CD14-positive monocyte (primary cell): ENCODE results near the gene CTAGE1. TPM values are rescaled to one million over a fixed set of nuclear protein-coding genes. Genes with fewer than 3 reads are reported as not detected.

Source experiments
- DNase-seq, 3 donors: peaks; one replicate each; pipeline ENCODE4 v3.0.0-alpha.2; 2011 to 2022
- H2AFZ ChIP-seq: 2 replicates; pipeline ENCODE4 v1.6.0; 2012; ENCODE audit warnings: mild to moderate bottlenecking, low read depth, low read length, inconsistent platforms; ENCODE audit not compliant: insufficient read depth, poor library complexity, severe bottlenecking
- H3K27ac ChIP-seq, 2 donors: 1 replicate in 1 of 2; 2 replicates in 1 of 2; pipeline ENCODE4 v1.5.1; 2012 to 2013; ENCODE audit warnings: low read length in 2 of 2, control low read depth in 1 of 2, inconsistent platforms in 1 of 2, low read depth in 1 of 2, mild to moderate bottlenecking in 1 of 2
- H3K27me3 ChIP-seq, 2 donors: one replicate each; pipeline versions ENCODE4 v1.6.0 to v1.6.1; 2011 to 2013; ENCODE audit warnings: low read length in 2 of 2; ENCODE audit not compliant: control insufficient read depth in 2 of 2, insufficient read depth in 2 of 2
- H3K36me3 ChIP-seq, 2 donors: replicated peaks in 1 of 2; 1 replicate in 1 of 2; 2 replicates in 1 of 2; pipeline versions ENCODE4 v1.5.1 to v1.6.1; 2012 to 2013; ENCODE audit warnings: low read length in 2 of 2, control low read depth in 1 of 2, inconsistent platforms in 1 of 2, mild to moderate bottlenecking in 1 of 2; ENCODE audit not compliant: insufficient read depth in 2 of 2, control insufficient read depth in 1 of 2
- H3K4me1 ChIP-seq, 2 donors: 1 replicate in 1 of 2; 2 replicates in 1 of 2; pipeline versions ENCODE4 v1.5.1 to v1.6.1; 2012 to 2013; ENCODE audit warnings: low read length in 2 of 2, control low read depth in 1 of 2, inconsistent platforms in 1 of 2, mild to moderate bottlenecking in 1 of 2, moderate library complexity in 1 of 2; ENCODE audit not compliant: insufficient read depth in 2 of 2, control insufficient read depth in 1 of 2
- H3K4me2 ChIP-seq: replicated peaks from 2 replicates; pipeline ENCODE3; 2012; ENCODE audit warnings: low read length, moderate library complexity, mild to moderate bottlenecking; ENCODE audit not compliant: poor library complexity, severe bottlenecking; ENCODE audit errors: extremely low read depth
- H3K4me3 ChIP-seq, 3 experiments: fragments of 200-600 bp in 1 of 3; sonication (generic) in 1 of 3; replicated peaks in 1 of 3; 1 replicate in 2 of 3; 2 replicates in 1 of 3; pipeline ENCODE4 v1.5.1; 2011 to 2013; ENCODE audit warnings: low read length in 3 of 3, mild to moderate bottlenecking in 3 of 3, control low read depth in 2 of 3, low read depth in 2 of 3, inconsistent platforms in 1 of 3, moderate library complexity in 1 of 3
- H3K79me2 ChIP-seq: 2 replicates; pipeline ENCODE4 v1.6.0; 2012; ENCODE audit warnings: mild to moderate bottlenecking, control low read depth, inconsistent platforms, low read length, moderate library complexity; ENCODE audit not compliant: insufficient read depth
- H3K9ac ChIP-seq: 2 replicates; pipeline ENCODE4 v1.6.0; 2017; ENCODE audit warnings: low read length, mild to moderate bottlenecking; ENCODE audit not compliant: insufficient read depth, poor library complexity, severe bottlenecking
- H3K9me3 ChIP-seq, 2 donors: replicated peaks in 1 of 2; 1 replicate in 1 of 2; 2 replicates in 1 of 2; pipeline versions ENCODE4 v1.5.1 to v1.6.1; 2012 to 2013; ENCODE audit warnings: low read length in 2 of 2, control low read depth in 1 of 2; ENCODE audit not compliant: control insufficient read depth in 1 of 2, insufficient read depth in 1 of 2
- H4K20me1 ChIP-seq: 2 replicates; pipeline ENCODE4 v1.6.0; 2012; ENCODE audit warnings: mild to moderate bottlenecking, low read length, control low read depth, moderate library complexity; ENCODE audit not compliant: insufficient read depth
- H3K27ac Mint-ChIP-seq, 7 donors: one replicate each; pipeline ENCODE4 v1.8.0; 2020; ENCODE audit warnings: mild to moderate bottlenecking in 7 of 7, mixed read lengths in 7 of 7, moderate library complexity in 6 of 7, inconsistent platforms in 2 of 7
- H3K27me3 Mint-ChIP-seq, 3 donors: one replicate each; pipeline ENCODE4 v1.8.0; 2021 to 2022; ENCODE audit warnings: low read depth in 3 of 3, mild to moderate bottlenecking in 3 of 3, mixed read lengths in 3 of 3, moderate library complexity in 3 of 3, inconsistent platforms in 1 of 3
- H3K36me3 Mint-ChIP-seq, 2 donors: one replicate each; pipeline ENCODE4 v1.8.0; 2020; ENCODE audit warnings: mixed read lengths in 2 of 2, inconsistent platforms in 1 of 2, mild to moderate bottlenecking in 1 of 2
- H3K4me1 Mint-ChIP-seq: one replicate; pipeline ENCODE4 v1.8.0; 2020; ENCODE audit warnings: mild to moderate bottlenecking, mixed read lengths
- H3K4me3 Mint-ChIP-seq, 2 donors: one replicate each; pipeline ENCODE4 v1.8.0; 2020; ENCODE audit warnings: mild to moderate bottlenecking in 2 of 2, mixed read lengths in 2 of 2, moderate library complexity in 1 of 2
- H3K9me3 Mint-ChIP-seq, 7 donors: one replicate each; pipeline ENCODE4 v1.8.0; 2020 to 2022; ENCODE audit warnings: mixed read lengths in 7 of 7, mild to moderate bottlenecking in 6 of 7, moderate library complexity in 6 of 7, inconsistent platforms in 2 of 7
- WGBS: methylation state at CpG from one replicate; pipeline ENCODE4 v1.1.5; 2013; ENCODE audit warnings: missing lambda C conversion rate; ENCODE audit not compliant: insufficient coverage; 5-methylcytosine and 5-hydroxymethylcytosine counted together
- intact Hi-C, 2 donors: fragments of 100-400 bp; cut with micrococcal nuclease; formaldehyde crosslinking; loops; one replicate each; pipeline versions ENCODE4 v1.15.0 to v1.15.1; 2023
- polyA plus RNA-seq, 3 donors: library from polyadenylated mRNA; depleted of rRNA in 1 of 3; unstranded in 2 of 3; stranded (reverse) in 1 of 3; fragments of 300-500 nt in 2 of 3; fragments of >200 nt in 1 of 3; fragmentation: Illumina TruSeq in 2 of 3; gene quantifications; 1 replicate in 2 of 3; 2 replicates in 1 of 3; pipeline ENCODE4 v1.2.3, GENCODE V29; 2012 to 2021
- TF ChIP-seq, protein P1 (sequence below): fragments of 200-600 bp; IDR thresholded peaks from one replicate; pipeline ENCODE4 v1.8.0; 2022; ENCODE audit warnings: antibody characterized with exemption, mild to moderate bottlenecking

CTAGE1 gene
- polyA plus RNA-seq, 3 donors, result not detected

DNA sequence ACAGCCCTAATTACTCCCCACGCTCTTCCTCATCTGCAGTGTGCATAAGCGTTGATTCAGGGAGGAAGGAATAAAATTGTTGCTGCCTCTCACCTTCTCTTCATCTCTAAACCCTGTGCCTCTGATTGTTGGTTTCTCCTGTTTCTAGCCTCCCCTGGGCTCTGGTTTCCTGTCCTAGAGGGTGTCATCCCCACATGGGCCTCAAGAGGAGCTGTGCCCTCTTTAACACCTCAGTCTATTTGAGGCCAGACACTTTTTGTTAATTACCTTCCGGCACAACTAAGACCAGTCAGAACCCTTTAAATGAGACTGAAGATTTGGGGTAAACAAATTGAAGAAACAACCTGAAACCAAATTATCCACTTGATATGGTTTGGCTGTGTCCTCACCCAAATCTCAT lies 9.7 kb downstream of the CTAGE1 start:
- intact Hi-C loops, result no loop called here
- H3K27ac Mint-ChIP-seq, result no peak overlapping the region
- no peaks in the 10 kb centered on the region for H3K4me1 Mint-ChIP-seq
- 100% methylated on average over 2 of the region's 3 CpGs for WGBS
- H3K4me2 ChIP-seq, result no peak overlapping the region
- H3K9me3 Mint-ChIP-seq, result peaks cover 7 to 14% (median 11%) of the 10 kb centered on the region in 7 donors
- no peaks in the 10 kb centered on the region for H3K36me3 Mint-ChIP-seq
- no peak for DNase-seq
- no peak overlapping the region for H3K9ac ChIP-seq
- H2AFZ ChIP-seq, result no peak overlapping the region
- H3K27me3 ChIP-seq, result no peaks in the 10 kb centered on the region
- no peaks in the 10 kb centered on the region for H3K4me1 ChIP-seq
- H4K20me1 ChIP-seq, result no peaks in the 10 kb centered on the region
- peaks cover 9 to 13% of the 10 kb centered on the region in 2 donors for H3K9me3 ChIP-seq
- H3K27me3 Mint-ChIP-seq, result peaks cover 0 to 2% (median 2%) of the 10 kb centered on the region in 3 donors
- no peak overlapping the region for H3K4me3 ChIP-seq
- no peaks in the 10 kb centered on the region for H3K36me3 ChIP-seq
- H3K79me2 ChIP-seq, result no peaks in the 10 kb centered on the region
- H3K27ac ChIP-seq, result no peak overlapping the region
- H3K4me3 Mint-ChIP-seq, result no peak overlapping the region
- TF ChIP-seq, protein P1, sequence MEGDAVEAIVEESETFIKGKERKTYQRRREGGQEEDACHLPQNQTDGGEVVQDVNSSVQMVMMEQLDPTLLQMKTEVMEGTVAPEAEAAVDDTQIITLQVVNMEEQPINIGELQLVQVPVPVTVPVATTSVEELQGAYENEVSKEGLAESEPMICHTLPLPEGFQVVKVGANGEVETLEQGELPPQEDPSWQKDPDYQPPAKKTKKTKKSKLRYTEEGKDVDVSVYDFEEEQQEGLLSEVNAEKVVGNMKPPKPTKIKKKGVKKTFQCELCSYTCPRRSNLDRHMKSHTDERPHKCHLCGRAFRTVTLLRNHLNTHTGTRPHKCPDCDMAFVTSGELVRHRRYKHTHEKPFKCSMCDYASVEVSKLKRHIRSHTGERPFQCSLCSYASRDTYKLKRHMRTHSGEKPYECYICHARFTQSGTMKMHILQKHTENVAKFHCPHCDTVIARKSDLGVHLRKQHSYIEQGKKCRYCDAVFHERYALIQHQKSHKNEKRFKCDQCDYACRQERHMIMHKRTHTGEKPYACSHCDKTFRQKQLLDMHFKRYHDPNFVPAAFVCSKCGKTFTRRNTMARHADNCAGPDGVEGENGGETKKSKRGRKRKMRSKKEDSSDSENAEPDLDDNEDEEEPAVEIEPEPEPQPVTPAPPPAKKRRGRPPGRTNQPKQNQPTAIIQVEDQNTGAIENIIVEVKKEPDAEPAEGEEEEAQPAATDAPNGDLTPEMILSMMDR, result no peak

DNA sequence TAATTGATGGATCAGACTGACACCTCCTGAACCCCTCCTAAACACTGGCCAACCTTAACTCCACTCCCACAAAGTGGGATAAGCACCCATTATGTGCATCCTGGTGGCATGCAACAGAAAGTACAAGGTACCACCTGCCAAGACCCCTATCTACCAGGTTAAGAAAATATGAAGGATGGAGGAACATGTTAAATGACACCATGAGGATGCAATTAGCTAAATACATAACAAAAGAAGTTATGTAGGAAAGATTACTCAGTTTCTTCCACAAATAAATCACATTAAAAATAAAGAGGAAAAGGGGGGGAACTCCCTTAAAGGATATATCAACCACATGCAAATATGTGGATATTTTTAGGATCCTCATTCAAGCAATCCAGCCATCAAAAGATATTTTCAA lies 12.6 kb downstream of the CTAGE1 start:
- no peak overlapping the region for H3K9ac ChIP-seq
- intact Hi-C loops, result no loop called here
- H3K36me3 Mint-ChIP-seq, result no peaks in the 10 kb centered on the region
- DNase-seq, result no peak
- H4K20me1 ChIP-seq, result no peaks in the 10 kb centered on the region
- H3K27me3 Mint-ChIP-seq, result peaks cover 0 to 2% (median 2%) of the 10 kb centered on the region in 3 donors
- H3K4me3 Mint-ChIP-seq, result no peak overlapping the region
- H3K27ac Mint-ChIP-seq, result no peak overlapping the region
- H3K9me3 ChIP-seq, result peaks cover 10 to 13% of the 10 kb centered on the region in 2 donors
- H3K36me3 ChIP-seq, result no peaks in the 10 kb centered on the region
- TF ChIP-seq, protein P1, result no peak
- H3K9me3 Mint-ChIP-seq, result peaks cover 6 to 14% (median 9%) of the 10 kb centered on the region in 7 donors
- H3K4me1 Mint-ChIP-seq, result no peaks in the 10 kb centered on the region
- no peaks in the 10 kb centered on the region for H3K4me1 ChIP-seq
- H3K27me3 ChIP-seq, result no peaks in the 10 kb centered on the region
- no peak overlapping the region for H3K4me2 ChIP-seq
- no peak overlapping the region for H3K4me3 ChIP-seq
- no peak overlapping the region for H2AFZ ChIP-seq
- no peaks in the 10 kb centered on the region for H3K79me2 ChIP-seq
- no peak overlapping the region for H3K27ac ChIP-seq
